GM19239 (cell line): ENCODE results near the gene BCL11B.

Source experiments
- DNase-seq: peaks from one replicate; pipeline ENCODE4 v3.0.0; 2011; ENCODE audit warnings: low spot score; ENCODE audit not compliant: insufficient read length
- FAIRE-seq: peaks from 2 replicates; lab custom pipeline; 2011; peaks lifted over from hg19 to GRCh38; lab: Jason Lieb, UNC

The BCL11B gene

DNA sequence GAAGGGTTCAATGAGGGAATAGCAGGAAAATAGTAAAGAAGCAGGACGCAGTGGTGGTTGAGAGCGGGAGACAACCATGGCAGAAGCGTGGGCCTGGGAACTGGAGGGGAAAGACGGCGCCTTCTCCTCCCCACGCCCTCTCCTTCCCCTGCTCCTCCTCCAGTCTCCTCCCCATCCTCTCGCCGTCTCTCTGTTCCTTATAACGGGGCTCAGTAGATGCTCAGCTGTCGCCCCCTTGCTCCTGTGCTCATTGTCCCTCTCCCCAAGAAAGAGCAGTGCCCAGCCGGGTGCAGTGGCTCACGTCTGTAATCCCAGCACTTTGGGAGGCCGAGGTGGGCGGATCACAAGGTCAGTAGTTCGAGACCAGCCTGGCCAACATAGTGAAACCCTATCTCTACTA, 142.0 kb downstream of the BCL11B start:
- FAIRE-seq (no peak), DNase-seq (no peak)

DNA sequence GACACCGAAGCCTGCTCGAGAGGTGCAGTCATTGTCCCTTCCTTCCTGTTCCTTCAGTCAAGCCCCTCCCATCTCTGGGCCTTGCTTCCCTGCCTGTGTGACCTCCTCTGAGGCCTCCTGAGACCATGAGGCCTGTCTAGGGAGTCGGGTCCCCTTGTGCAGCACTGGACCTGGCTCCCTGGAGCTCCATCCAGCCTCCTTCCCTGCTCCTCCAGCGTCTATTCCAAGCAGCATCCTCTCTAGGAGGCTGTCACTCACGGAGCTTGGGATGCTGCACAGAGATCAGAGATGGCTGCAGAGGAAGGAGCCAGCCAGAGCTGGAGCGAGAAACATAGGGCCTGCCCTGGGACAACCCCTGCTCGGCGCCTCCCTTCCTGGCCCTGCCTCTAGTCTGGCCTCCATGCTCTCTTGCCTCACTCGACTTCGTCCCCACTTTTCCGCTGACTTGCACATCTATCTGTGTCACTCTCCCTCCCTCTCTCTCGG, 142.7 kb downstream of the BCL11B start:
- DNase-seq (no peak), FAIRE-seq (no peak)

DNA sequence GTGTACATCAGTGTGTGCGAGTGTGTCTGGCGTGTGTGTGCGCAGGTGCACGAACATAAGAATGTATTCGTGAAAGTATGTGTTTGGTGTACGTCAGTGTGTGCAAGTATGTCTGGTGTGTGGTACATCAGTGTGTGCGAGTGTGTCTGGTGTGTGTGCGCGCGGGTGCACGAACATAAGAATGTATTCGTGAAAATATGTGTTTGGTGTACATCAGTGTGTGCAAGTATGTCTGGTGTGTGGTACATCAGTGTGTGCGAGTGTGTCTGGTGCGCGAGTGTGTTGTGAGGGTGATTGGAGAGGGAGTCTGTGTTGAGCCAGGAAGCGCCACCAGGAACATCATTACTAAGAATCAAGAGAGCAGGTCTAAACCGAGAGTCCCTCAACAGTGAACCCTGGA, 143.8 kb downstream of the BCL11B start:
- FAIRE-seq, result no peak
- no peak for DNase-seq

DNA sequence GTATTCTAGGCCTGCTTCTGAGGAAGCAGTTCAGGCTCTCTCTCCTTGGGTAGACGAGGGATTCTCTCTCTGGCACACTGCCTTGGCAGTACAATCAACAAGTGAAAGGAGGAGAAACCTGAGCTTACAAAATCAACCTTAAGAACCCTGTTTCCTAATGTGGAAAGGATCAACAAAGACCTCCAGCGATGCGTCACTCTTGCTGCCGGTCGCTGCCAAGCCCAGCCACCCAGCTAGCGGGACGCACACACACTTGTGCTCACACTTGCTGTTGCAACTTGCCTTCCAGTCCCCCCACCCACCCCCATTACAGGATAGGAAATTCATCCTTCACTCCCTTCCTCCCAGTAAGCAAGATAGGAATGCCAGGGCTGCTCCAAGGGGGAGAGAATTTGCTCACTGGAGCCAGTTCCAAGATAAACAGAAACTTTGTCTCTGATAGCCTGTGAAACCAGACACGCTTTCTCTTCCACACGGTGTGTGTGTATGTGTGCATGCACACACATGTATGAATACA, 144.3 kb downstream of the BCL11B start:
- no peak for FAIRE-seq
- DNase-seq, result no peak

DNA sequence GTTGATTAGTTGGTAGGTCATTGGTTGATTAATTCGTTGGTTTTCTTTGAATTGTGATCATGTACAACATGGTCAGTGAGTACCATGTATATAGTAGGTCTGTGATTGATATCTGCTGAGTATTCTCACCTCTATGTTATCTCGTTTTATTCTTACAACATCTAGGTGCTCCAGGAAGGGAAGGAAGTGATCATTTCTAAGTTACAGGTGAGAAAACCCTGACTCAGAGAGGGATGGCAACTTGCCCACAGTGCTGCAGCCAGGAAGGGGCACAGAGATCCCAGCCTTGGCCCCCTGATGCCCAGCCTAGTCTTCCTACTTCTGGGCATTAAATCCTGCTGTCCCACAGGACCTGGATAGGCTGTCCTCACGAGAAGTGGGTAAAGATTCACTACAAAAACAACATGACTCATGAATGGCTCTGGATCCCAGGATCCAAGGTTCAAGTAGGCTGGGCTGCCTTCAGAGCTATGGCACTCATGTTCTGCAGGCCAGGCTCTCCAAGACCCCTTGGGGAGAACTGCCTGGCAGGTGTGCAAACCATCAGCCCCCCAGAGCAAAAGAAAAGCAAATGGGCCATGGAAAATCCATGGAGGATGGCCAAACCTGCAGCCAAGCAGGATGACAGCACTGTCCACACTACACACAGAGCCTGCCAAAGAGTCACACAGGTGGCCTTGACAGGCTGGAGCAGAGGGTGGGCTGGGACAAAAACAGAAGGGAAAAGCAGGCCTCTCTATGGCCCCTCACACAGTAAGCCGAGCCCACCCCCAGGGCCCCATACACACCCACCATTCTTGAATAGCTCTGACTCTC, 146.2 kb downstream of the BCL11B start:
- DNase-seq (no peak), FAIRE-seq (no peak)

DNA sequence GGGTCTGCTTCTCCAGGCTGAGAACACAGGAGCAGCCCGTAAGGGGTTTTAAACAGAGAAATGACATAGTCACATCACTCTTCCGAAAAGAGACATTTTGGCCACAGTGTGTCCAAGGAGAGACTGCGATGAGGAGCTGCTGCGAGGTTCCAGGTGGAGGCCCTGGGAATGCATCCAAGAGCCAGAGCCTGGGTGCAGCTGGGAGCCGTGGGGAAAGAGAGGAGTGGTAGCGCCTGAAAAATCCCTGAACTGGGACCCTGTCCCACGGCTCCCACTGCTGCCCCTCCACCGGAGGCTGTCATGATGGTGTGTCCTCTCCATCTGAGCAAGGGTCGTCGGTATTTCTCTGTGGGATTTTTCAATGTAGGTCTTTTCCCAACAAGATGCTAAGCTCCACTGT, 146.9 kb downstream of the BCL11B start:
- no peak for FAIRE-seq
- DNase-seq, result no peak

DNA sequence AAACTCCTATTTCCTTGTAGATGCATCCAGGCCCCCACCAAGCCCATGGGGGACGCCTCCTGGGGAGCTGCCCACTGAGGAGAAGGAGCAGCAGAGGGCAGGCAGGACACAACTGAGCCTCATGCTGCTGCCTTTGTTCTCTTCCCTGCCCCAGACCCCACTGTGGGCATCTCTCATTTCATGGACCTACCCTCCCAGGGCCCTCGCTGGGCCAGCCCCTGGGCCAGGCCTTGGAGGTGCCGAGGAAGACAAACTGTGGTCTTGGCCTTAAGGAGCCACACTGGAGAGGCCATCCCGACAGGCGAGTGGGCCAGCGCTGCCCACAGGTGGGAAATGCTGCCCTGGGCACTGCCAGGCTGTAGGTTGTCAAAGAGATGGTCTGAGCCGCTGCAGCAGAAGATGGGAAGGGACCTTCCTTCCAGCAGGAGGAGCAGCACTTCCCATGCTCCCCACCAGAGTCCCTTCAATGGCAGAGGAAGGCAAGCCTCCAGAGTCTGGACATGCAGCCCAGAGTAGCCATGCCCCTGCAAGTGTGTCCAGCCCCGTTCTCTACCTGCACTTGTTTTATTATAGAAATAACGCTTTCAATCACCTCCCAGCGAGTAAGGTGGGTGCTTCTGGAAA, 147.4 kb downstream of the BCL11B start:
- no peak for DNase-seq
- FAIRE-seq, result no peak

DNA sequence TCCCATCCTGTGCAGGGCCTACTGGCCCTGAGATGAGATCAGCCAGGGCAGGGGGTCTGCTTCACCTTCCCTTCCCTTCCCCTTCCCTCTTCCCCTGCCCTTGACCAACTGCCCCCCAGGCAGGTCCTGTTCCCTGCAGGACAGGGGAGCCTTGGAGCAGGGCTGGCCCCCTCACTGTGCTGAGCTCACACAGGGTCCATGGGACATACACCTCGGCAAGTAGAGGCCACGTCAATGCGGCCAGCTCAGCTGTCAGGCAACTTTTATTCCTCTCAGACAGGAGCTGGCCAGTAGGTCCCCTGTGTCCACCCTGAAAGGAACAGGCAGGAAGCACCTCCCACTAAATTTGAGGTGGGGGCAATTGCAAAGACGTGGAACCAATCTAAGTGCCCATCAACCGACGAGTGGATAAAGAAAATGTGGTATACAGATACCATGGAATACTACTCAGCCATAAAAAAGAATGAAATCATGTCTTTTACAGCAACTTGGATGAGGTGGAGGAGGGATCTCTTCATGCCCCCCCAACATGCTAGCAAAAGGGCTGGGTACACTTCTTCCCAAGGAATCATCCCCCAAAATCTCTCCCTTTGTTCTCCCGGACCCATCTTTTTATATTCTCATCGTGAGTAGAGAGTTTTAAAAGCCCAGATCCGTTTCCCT, 148.7 kb downstream of the BCL11B start:
- DNase-seq (no peak), FAIRE-seq (no peak)

DNA sequence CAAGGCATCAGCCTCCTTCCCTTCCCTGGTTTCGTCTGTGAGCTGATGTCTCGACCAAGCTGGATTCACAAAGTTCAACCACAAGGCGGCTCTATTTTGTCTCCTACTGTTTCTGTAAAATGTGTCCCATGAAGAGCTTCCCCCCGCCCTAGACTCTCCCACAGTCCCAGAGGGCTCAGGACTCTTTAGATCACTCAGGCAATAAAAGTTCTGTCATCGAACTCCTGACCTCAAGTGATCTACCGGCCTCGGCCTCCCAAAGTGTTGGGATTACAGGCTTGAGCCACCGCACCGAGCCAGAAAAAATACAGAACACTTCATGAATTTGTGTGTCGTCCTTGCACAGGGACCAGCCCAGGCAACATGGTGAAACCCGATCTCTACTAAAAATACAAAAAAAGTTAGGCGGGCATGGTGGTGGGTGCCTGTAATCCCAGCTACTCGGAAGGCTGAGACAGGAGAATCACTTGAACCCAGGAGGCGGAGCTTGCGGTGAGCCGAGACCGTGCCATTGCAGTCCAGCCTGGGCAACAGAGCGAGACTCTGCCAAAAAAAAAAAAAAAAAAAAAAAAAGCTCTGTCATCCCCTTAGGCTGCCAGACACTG, 149.4 kb downstream of the BCL11B start:
- FAIRE-seq (no peak), DNase-seq (no peak)

DNA sequence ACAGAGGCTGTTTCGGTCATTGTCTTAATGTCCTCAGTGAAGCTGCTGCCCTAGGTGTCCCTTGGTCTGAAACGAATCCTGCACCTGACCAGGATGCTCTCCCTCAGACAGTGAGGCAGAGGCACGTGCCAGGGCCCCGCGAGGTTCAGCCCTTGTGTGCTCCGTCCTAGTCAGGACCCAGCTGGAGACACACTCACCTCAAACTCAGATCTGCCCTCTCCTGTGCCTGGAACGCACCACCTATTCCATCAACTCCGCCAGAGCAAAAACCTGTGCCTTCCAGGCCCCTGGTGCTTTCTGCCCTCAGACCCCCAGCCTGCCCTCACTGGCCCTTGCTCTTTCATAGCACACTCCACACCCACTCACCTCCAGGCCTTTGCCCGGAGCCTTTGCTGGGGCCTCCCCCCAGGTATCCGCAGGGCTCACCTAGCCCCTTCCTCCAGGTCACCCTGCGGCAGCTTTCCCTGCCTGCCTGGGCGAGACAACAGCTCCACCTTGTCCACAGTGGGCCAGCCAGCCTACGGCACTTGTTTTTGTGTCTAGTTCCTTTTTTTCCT, 150.6 kb downstream of the BCL11B start:
- no peak for FAIRE-seq
- DNase-seq, result no peak

DNA sequence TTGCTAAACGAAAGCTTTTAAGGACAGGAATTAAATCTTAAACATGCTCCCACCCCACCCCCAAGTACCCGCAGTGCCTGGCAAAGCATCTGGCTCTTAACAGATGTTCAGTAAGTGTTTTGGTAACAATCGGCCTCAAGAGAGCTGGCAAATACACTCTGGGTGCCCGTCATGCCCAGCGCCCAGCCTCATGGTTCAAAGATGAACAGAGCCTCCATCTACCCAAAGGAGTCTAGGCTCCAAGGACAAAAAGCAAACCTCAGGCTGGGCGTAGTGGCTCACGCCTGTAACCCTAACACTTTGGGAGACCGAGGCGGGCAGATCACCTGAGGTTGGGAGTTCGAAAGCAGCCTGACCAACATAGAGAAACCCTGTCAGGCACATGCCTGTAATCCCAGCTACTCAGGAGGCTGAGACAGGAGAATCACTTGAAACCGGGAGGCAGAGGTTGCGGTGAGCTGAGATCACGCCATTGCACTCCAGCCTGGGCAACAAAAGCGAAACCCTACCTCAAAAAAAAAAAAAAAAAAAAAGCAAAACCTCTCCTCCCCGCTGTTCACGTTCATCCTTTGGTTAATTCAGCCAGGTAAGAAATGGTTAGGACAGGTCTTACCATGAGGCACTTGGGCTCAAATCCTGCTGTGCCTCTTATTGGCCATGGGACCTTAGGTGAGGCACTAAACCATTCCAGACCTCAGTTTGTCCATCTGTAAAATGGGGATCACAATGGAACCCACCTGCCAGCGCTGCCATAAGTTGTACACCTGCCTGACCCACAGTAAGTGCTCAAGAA, 151.3 kb downstream of the BCL11B start:
- DNase-seq, result no peak
- FAIRE-seq, result no peak

DNA sequence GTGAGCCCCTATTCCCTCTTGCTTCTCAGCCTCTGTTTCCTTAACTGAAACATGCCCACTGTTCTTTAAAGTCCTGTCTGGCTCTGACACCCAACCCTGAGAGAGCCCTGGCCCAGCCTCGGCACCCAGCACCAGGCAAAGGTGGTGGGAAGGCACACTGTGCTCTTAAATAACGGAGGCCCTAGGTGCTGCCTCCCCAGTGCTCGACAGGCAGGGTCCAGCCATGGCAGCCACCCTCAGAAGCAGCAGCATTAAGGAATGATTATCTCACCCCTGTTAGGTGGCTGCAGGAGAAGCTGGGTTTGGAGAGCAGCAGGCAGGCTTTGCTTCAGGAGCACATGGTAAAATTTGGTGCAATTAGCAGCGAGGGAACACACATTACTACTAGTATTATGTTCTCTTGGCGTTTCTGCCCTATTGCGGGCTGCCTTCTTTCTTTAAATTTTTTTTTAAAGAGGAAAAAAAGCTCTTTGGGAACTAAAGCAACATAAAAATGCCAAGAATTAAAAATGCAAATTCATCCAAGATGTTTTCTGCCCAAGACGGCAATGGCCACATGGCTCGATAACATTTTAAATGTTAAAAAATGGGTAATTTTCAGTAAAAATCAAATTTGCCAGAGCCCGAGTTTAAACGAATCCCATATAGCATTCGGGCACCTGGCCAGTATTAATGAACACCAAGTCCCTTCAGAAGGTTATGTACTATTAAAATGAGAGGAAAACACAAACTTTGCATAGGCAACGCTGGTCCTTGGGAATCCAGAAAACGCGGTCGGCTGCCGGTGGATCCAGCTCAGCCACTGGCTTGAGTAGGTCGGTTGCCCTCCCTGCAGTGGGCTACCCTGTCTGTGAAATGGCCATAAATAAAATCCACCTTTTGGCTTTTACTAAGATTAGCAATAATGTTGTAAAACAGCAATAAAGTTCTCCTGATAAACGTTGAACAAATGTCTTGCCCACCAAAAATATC, 152.2 kb downstream of the BCL11B start:
- FAIRE-seq (no peak), DNase-seq (no peak)
